ENCODE results near the gene EIF4ENIF1. TPM values are rescaled to one million over a fixed set of nuclear protein-coding genes. Genes with fewer than 3 reads are reported as not detected.

EIF4ENIF1 gene, protein sequence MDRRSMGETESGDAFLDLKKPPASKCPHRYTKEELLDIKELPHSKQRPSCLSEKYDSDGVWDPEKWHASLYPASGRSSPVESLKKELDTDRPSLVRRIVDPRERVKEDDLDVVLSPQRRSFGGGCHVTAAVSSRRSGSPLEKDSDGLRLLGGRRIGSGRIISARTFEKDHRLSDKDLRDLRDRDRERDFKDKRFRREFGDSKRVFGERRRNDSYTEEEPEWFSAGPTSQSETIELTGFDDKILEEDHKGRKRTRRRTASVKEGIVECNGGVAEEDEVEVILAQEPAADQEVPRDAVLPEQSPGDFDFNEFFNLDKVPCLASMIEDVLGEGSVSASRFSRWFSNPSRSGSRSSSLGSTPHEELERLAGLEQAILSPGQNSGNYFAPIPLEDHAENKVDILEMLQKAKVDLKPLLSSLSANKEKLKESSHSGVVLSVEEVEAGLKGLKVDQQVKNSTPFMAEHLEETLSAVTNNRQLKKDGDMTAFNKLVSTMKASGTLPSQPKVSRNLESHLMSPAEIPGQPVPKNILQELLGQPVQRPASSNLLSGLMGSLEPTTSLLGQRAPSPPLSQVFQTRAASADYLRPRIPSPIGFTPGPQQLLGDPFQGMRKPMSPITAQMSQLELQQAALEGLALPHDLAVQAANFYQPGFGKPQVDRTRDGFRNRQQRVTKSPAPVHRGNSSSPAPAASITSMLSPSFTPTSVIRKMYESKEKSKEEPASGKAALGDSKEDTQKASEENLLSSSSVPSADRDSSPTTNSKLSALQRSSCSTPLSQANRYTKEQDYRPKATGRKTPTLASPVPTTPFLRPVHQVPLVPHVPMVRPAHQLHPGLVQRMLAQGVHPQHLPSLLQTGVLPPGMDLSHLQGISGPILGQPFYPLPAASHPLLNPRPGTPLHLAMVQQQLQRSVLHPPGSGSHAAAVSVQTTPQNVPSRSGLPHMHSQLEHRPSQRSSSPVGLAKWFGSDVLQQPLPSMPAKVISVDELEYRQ
- 10 to 100 TPM in 4 of 5 donors, 1 to 10 TPM in 1; 7.8 to 32.6 (median 19.3) TPM for total RNA-seq
- polyA plus RNA-seq, result 10 to 100 TPM in 1 of 3 donors, 1 to 10 TPM in 2; 8.0 to 10.2 (median 8.1) TPM
- long read RNA-seq, donor 1, result 0 reads
- long read RNA-seq, donor 2, partial matches to known transcripts, result 0 of 1 reads
- long read RNA-seq, donor 2, other reads (novel, unspliced or antisense), result 0 of 1 reads
- long read RNA-seq, donor 3, result 0 reads
- long read RNA-seq, donor 4, result 0 reads
- long read RNA-seq, donor 5, partial matches to known transcripts, result 0 of 2 reads
- long read RNA-seq, donor 5, other reads (novel, unspliced or antisense), result 0 of 2 reads
- long read RNA-seq, donor 6, partial matches to known transcripts, result 9 of 11 reads
- long read RNA-seq, donor 6, other reads (novel, unspliced or antisense), result 0 of 11 reads
- long read RNA-seq, donor 7, partial matches to known transcripts, result 0 of 1 reads
- long read RNA-seq, donor 7, other reads (novel, unspliced or antisense), result 0 of 1 reads
- long read RNA-seq, donor 8, partial matches to known transcripts, result 5 of 5 reads
- long read RNA-seq, donor 8, other reads (novel, unspliced or antisense), result 0 of 5 reads
- long read RNA-seq, donor 9, partial matches to known transcripts, result 0 of 1 reads
- long read RNA-seq, donor 9, other reads (novel, unspliced or antisense), result 0 of 1 reads
- long read RNA-seq, donor 10, result 0 reads

DNA sequence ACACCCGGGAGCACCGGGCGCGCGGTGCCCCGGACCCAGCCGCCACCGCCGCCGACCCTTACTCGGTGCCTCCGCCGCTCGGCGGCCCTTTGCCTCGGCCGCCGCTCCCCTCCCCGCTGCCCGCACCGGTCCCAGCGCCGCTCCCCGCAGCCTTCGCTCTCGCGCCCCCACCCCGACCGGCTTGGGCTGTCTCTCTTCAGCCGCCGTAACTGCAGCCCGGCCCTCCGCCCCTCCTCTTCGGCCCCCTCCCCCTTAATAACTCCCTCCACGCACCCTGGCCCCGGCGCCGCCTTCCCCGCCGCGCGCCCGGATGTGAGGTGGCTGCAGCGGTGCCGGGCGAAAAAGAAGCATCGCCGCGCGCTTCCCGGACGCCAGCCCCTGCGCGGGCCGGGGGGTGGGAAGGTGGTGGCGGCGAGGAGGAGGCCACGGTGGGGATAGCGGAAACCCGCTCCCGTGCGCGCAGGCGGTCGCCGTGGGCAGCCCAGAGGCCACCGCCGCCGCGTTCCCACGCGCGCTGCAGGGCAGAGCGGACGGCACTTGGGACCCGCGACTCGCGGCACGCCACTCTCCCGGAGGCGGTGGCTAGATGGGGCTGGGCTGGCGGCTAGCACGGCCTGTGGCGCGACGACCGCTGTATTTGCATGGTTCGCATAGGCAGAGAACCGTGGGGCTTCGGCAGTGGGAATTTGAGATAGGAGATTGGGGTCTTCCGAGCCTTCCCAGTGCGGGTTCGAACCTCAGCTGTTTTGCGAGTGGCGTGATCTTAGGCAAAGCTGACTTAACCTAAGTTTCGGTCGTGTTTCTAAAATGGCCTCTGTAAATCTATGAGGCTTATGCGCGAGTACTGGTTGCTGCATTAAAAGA lies at the start of gene EIF4ENIF1:
Gene EIF4ENIF1, minus strand, starts transcription at position 211 of the 864 bp plus-strand sequence. CDS start 1,124 bp downstream, outside the sequence.
- Histone ChIP-seq H3K4me1 (peaks cover 14 to 61% (median 43%) of the 10 kb centered on the region in 4 donors), H3K27me3 (no peaks in the 10 kb centered on the region), H3K4me3 (peak within 1 kb of the TSS; percentile 81 to 93 (median 84)), H3K27ac (peak within 1 kb of the TSS; percentile 92 to 99 (median 95)), H3K36me3 (peaks cover 9 to 34% (median 27%) of the 10 kb centered on the region in 4 donors), H3K9me3 (no peaks in the 10 kb centered on the region)
- intact Hi-C loops (cut with DNase I; ENCODE audit: low total_unique reads), result no loop called here
- TF ChIP-seq POLR2A (IDR thresholded peaks at IDR 0.05), result no peak
- TF ChIP-seq EP300 (IDR thresholded peaks at IDR 0.05), result peak; percentile 8
- peak; percentile 40 to 80 (median 75) for TF ChIP-seq POLR2AphosphoS5 (IDR thresholded peaks at IDR 0.05)
- peak; percentile 87 to 96 for DNase-seq
- 0 to 1% (median 0%) methylated on average over 41 to 100 of the region's 100 CpGs for WGBS, 5 donors

DNA sequence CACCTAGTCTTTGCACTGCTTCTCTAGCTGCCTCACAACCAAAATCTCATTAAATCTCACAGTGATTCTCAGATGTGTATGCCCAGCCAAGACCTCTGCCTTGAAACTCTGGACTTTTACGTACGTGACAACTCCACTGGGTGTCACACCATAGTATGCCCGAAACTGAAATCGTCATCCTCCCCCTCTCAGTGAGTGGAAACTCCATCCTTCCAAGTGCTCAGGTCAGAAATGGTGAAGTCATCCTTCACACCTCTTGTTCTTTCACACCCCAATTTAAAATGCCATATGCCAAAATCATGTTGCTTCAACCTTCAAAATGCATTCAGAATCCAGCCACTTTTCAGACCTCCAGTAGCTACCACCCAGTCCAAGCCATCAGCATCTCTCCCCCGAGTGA lies 49.2 kb upstream of the EIF4ENIF1 start:
- Histone ChIP-seq H3K36me3 (peaks cover 0 to 12% (median 8%) of the 10 kb centered on the region in 4 donors), H3K27me3 (no peaks in the 10 kb centered on the region), H3K9me3 (no peaks in the 10 kb centered on the region), H3K27ac (no peak overlapping the region), H3K4me1 (no peaks in the 10 kb centered on the region), H3K4me3 (no peak overlapping the region)
- WGBS, 5 donors, result 87 to 91% (median 90%) methylated on average over 5 of the region's 5 CpGs
- intact Hi-C loops (cut with DNase I; ENCODE audit: low total_unique reads), result no loop called here
- TF ChIP-seq, protein P1, sequence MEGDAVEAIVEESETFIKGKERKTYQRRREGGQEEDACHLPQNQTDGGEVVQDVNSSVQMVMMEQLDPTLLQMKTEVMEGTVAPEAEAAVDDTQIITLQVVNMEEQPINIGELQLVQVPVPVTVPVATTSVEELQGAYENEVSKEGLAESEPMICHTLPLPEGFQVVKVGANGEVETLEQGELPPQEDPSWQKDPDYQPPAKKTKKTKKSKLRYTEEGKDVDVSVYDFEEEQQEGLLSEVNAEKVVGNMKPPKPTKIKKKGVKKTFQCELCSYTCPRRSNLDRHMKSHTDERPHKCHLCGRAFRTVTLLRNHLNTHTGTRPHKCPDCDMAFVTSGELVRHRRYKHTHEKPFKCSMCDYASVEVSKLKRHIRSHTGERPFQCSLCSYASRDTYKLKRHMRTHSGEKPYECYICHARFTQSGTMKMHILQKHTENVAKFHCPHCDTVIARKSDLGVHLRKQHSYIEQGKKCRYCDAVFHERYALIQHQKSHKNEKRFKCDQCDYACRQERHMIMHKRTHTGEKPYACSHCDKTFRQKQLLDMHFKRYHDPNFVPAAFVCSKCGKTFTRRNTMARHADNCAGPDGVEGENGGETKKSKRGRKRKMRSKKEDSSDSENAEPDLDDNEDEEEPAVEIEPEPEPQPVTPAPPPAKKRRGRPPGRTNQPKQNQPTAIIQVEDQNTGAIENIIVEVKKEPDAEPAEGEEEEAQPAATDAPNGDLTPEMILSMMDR (IDR thresholded peaks at IDR 0.05), result no peak
- TF ChIP-seq POLR2AphosphoS5 (IDR thresholded peaks at IDR 0.05) (no peak), EP300 (IDR thresholded peaks at IDR 0.05) (no peak), POLR2A (IDR thresholded peaks at IDR 0.05) (no peak)
- no peak for DNase-seq

GRCh38 chr22:31537019-31537535 lies 47.4 kb upstream of the EIF4ENIF1 start:
- TF ChIP-seq POLR2AphosphoS5 (IDR thresholded peaks at IDR 0.05) (no peak), POLR2A (IDR thresholded peaks at IDR 0.05) (no peak), EP300 (IDR thresholded peaks at IDR 0.05) (no peak)
- TF ChIP-seq, protein P1 (IDR thresholded peaks at IDR 0.05), result no peak
- intact Hi-C loops (cut with DNase I; ENCODE audit: low total_unique reads), result no loop called here
- no peak overlapping the region for H3K27ac ChIP-seq
- H3K27me3 ChIP-seq, result no peaks in the 10 kb centered on the region
- no peaks in the 10 kb centered on the region for H3K9me3 ChIP-seq
- H3K4me3 ChIP-seq, result no peak overlapping the region
- WGBS, 5 donors, result 65 to 77% (median 70%) methylated on average over 8 of the region's 8 CpGs
- peak in 1 of 2 donors; percentile 53 for DNase-seq
- peaks cover 0 to 5% (median 3%) of the 10 kb centered on the region in 4 donors for H3K4me1 ChIP-seq
- peaks cover 0 to 12% (median 8%) of the 10 kb centered on the region in 4 donors for H3K36me3 ChIP-seq

Measured in stomach (tissue), 19 donors.